HG03045 (cell line): ENCODE data around the gene SLAMF7.

ENCODE experiments used
- ATAC-seq: cut with Tn5 transposase; IDR thresholded peaks from one replicate; pipeline ENCODE4 v1.9.1; 2021; ENCODE audit warnings: mild to moderate bottlenecking, moderate library complexity; ENCODE audit not compliant: unreplicated experiment

SLAMF7 gene

DNA sequence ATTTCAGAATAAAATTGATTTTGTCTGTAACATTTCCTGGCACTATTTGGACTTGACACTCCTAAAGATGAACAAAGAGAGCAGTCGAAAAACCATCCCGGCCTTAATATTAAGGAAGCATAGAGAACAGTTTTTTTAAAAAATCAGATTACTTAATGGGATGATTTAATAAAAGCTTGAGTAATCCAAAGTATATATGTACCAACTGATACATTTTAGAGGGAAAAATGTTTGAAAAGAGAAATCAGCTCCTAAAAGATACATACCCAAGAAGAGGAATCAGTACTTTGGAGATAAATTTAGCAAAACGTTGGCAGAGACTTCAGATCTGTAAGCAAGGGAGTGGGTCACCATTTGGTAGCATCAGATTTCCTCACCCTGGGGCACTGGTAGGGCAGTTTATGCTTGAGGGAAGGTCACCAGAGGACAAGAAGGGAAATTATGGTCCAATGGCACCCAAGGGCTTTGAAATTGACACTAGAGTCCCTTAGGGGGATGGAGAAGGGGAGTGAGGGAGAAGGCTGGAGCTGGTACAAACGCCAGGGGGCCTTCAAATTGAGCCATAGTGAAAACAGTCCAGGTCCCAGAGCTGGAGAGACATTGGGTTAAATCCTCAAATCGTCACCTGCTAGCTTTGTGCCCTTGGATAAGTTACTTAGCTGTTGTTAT, 5.9 kb downstream of the SLAMF7 start:
- ATAC-seq: no peak

DNA sequence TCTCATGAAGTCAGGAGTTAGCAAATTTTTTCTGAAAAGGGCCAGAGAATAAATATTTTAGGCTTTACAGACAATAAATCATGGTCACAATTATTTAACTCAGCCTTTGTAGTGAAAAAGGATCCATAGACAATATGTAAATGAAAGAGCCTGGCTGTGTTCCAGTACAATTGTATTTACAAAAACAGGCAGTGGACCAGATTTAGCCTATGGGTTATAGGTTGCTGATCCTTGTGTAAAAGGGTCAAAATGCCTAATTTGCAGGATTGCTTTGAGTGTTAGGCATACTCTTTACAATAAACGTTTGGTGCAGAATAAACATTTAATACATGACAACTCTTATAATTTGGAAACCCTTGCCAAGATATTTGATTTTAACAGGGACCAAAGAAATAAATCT, 6.5 kb downstream of the SLAMF7 start:
- ATAC-seq: no peak

DNA sequence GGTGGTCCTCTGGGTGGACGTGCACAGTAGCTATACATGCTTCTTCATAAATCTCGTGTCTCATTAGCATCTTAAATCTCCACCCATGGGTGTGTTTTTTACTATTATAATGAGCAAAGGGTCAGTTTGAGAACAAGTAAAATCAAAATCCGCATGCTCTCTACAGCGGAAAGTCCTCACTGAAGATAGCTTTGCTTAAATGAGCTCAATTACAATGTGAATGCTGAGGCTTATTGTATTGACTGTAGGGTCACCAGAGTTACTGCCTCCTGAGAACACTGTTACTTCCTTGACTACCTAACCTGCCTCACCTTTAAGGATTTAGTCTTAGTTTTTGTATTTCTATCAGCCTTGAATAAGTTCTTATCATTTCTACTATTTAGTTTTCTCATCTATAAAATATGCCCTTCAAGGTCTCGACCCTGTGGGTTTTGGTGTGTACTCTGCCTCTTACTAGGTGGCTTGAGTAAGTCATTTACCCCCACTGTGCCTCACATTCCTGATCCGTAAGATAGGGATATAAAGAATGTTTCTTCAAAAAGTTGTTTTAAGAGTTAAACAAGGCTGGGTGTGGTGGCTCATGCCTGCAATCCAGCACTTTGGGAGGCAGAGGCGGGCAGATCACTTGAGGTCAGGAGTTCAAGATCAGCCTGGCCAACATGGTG, 7.9 kb downstream of the SLAMF7 start:
- no peak for ATAC-seq

DNA sequence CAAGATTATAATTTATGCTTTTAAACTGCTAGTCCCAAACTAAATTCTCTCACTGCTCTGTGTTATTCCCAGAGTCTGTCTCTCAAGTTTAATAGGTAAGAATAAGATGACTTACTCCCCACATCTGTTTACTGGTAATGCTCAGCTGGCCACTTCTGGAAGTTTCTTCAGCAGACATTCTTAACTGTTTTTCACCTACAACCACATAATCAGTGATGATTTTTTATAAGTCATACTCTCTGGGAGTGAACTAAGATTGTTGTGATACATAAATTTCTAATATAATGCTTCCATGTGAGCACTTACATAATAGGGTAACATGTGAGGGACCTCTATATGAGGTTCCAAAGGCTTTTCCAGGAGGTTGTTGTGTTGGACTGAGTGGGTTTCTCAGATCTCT, 8.7 kb downstream of the SLAMF7 start:
- ATAC-seq: no peak

DNA sequence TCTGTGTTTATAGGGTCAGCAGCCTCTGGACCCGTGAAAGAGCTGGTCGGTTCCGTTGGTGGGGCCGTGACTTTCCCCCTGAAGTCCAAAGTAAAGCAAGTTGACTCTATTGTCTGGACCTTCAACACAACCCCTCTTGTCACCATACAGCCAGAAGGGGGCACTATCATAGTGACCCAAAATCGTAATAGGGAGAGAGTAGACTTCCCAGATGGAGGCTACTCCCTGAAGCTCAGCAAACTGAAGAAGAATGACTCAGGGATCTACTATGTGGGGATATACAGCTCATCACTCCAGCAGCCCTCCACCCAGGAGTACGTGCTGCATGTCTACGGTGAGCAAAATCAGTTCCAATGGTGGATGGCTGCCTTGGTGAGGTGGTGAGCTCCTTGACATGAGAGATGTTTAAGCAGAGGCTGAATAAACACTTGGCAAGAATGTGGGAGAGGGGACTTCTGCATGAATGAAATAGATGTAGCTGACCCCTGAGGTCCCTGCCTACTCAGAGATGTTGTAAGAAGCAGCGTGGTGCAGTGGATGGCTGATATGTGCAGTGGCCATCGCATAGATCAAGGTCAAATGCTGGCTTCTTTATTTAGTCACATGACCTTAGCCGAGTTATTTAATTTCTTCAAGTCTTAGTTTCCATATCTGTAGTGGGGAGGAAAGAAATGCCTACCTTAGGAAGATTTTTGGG, 9.3 kb downstream of the SLAMF7 start:
- no peak for ATAC-seq

DNA sequence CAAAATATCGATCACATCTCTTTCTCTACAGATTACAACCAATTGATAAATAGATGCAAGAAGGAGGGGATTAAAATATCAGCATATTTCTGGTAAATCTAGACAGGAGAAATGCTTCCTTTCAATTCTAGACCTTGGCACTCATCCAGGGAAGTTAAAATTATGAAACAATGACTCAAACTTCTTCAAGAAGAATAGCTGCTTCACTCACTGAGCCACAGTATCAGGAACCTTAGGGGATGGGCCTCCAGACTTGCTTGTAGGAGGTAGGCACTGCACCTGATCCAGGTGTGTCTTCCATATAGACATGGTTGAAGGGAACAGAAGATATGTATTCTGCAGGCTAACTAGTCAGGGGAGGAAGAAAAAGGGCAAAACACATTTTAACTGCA, 9.8 kb downstream of the SLAMF7 start:
- ATAC-seq: no peak

DNA sequence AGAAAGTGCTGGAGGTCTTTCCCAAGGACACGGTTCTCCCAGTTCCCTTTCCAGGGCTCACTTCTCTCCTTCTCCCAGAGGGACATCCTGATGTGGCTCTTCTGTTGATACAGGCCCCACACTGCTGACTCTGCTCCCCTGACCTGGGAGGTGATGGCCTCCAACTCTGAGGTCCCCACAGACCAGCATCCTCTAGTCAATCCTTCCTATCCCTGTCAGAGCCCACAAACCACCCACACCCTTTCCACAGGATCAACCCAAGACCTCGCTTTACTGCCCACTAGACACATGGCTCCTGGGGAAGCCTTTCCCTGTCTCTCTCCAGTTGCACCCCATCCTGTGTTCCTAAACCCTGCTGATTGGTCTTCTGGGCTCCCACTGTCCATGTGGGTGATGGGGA, 11.6 kb downstream of the SLAMF7 start:
- no peak for ATAC-seq

DNA sequence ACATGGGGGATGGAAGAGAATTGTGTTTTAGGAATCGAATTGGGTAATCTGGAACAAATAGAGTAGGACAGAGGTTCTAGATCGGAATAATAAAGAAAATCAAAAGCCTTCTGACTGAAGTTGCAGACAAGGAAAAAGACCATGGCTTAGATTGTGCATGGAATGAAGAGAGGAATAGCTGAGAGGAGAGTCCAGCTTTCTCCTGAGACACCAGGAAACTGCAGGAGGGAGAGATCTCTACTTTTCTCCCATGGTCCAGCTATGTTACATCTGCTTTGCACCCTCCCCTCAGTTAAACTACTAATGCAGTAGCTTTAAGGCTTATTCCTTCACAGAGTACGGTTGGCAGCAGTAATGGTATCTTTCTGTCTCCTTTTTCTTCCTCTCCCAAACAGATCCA, 13.4 kb downstream of the SLAMF7 start:
- ATAC-seq: no peak

DNA sequence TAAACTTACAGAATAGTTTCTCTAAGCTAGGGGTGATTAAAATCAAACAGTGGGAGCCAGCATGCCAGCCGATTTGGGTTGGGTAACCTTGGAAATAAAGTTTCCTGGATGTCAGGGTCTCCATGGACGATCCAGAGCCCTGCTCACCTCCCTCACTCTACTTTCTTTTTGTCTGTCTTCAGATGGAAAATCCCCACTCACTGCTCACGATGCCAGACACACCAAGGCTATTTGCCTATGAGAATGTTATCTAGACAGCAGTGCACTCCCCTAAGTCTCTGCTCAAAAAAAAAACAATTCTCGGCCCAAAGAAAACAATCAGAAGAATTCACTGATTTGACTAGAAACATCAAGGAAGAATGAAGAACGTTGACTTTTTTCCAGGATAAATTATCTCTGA, 13.9 kb downstream of the SLAMF7 start:
- no peak for ATAC-seq

DNA sequence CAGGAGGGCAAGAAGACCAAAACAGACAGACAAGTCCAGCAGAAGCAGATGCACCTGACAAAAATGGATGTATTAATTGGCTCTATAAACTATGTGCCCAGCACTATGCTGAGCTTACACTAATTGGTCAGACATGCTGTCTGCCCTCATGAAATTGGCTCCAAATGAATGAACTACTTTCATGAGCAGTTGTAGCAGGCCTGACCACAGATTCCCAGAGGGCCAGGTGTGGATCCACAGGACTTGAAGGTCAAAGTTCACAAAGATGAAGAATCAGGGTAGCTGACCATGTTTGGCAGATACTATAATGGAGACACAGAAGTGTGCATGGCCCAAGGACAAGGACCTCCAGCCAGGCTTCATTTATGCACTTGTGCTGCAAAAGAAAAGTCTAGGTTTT, 14.5 kb downstream of the SLAMF7 start:
- ATAC-seq: no peak

DNA sequence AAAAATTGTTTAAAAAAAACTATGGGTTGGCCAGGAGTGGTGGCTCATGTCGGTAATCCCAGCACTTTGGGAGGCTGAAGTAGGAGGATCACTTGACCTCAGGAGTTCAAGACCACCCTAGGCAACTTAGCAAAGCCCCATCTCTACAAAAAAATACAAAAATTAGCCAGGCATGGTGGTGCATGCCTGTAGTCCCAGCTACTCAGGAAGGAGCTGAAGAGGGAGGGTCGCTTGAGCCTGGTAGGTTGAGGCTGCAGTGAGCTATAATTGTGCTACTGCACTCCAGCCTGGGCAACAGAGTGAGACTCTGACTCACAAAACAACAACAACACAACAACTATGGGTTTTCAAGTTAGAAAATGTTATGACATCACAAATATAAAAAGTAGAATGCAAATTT, 16.4 kb downstream of the SLAMF7 start:
- ATAC-seq: no peak

DNA sequence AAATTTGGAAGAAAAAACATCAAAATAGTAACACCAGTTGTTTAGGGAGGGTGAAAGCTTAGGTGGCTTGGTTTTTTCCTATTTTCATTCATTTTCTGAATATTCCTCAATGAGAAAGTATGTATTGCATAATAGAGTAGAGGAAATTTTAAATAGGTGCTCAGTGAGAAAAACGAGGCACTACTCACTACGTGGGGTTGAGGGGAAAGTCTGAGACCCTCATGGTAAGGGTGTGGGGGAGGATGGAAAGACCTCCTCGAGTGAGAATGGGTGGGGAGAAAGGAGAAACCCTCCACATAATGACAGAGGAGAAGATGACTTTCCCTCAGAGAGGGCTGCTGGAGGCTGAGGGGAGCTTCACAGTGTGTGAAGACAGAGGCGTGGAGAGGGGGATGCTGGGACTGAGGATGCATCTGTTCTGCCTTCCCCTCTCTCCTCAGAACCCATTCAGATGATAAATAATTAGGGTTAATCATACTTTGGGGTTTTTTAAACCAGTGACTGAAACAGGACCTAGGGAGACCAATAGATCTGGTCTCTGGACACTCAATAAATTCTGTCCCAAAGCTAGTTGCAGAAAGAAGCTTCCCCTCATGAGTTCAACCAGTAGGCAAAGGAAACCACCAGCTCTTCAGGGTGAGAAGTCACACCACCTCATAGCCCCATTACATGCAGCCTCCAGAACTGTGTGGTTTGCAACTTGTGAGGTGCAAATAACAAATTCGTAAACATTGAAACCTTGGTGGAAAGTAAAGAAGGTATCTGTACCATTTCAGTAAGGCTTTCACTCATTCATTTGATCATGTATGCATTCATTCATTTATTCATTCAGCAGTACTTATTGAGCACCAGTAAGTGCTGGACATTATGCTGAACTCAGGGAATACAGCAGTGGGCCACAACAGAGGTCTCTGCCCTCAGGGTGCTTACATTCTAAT, 17.1 kb downstream of the SLAMF7 start:
- ATAC-seq: no peak

DNA sequence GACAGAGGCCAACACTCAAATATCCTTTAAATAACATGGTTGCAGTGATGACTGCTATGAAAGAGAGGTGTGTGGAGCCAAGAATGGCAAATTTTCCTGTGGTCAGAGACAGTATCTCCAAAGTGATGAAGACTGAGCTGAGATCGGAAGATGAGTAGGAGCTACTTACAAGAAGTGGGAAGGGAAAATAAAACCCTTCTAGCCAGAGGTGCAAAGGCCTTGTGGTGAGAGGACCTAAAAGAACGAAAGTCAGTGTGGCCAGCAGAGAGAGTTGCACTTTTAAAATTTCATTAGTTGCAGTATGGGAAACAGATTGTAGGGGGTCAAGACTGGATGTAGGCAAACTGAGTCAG, 17.8 kb downstream of the SLAMF7 start:
- ATAC-seq: no peak

DNA sequence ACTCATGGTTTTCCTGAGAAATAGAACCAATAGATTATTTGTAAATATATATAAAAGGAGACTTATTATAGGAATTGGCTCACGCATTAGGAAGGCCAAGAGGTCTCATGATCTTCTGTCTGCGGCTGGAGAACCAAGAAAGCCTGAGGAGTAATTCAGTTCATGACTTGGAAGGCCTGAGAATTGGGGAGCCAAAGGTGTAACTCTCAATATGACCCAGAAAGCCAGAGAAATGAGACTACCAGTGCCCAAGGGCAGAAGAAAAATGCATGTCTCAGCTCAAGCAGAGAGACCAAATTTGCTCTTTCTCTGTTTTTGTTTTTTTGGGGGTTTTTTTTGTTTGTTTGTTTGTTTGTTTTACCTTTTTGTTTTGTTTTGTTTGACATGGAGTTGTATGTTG, 19.5 kb downstream of the SLAMF7 start:
- ATAC-seq: no peak

DNA sequence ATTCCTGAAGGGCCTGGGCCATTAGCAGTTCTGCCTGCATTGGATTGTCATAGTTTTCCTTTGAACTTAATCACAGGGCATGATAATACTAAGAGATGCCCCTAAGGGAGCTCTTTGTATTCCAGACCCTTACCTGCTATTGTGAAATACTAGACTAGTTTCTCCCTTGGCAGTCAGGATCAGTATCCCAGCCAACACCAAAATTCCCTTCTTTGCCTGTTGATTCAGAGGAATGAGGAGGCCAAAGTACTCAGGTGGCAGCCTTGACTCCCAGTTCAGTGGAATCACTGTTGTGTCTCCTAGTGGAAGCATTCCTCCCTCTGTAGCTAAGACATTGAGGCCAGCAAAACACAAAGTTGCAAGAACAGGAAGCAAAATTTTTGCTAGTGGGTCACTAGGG, 20.7 kb downstream of the SLAMF7 start:
- no peak for ATAC-seq

DNA sequence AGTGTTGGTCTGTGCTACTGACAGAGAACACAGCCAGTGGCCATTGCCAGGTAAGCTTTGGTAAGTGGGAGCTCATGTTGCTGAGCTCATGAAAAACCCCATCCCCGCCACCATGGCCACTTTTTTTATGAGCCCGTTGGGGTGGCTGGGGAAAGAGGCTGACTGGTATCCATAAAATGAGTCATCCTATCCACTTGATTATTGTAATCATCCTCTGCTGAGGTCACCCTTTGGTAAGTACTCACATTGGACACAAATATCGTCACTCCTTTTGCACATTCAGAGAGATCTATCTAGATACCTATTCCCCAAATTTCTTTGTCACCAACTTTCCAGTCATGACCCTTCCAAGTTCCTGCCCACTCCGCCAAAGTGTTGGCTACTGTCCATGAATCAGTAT, 22.0 kb downstream of the SLAMF7 start:
- ATAC-seq: no peak

DNA sequence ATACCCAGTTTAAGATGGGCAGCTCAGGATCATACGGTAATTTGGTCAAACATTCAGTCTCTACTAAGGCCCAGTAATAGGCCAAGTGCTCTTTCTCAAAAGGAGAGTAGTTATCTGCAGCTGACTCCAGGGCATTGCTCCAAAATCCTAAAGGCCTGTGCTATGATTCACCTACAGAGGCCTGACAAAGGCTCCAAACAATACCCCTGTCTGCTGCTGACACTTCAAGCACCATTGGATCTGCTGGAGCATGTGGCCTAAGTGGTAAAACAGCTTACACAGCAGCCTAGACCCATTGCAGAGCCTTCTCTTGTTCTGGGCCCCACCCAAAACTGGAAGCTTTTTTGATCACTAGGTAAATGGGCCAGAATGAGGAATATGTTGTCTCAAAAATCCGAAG, 22.8 kb downstream of the SLAMF7 start:
- no peak for ATAC-seq

DNA sequence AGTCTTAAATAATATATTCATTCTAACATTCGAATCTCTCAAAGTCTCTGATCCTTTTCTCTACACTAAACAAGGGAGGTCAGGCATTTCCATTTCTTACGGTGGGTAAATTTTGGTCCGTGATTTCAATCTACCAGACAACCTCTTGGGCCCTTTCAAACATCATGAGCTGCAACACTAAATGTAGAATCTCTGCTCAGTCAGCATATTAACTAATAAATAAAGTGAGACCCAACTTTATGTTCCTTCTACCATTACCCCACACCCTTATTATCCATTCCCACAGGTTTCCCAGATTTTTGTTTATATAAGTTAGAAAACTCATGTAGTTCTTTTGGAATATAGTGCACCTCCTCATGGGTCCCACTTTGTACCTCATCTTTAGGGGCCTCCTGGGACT, 24.9 kb downstream of the SLAMF7 start:
- no peak for ATAC-seq

DNA sequence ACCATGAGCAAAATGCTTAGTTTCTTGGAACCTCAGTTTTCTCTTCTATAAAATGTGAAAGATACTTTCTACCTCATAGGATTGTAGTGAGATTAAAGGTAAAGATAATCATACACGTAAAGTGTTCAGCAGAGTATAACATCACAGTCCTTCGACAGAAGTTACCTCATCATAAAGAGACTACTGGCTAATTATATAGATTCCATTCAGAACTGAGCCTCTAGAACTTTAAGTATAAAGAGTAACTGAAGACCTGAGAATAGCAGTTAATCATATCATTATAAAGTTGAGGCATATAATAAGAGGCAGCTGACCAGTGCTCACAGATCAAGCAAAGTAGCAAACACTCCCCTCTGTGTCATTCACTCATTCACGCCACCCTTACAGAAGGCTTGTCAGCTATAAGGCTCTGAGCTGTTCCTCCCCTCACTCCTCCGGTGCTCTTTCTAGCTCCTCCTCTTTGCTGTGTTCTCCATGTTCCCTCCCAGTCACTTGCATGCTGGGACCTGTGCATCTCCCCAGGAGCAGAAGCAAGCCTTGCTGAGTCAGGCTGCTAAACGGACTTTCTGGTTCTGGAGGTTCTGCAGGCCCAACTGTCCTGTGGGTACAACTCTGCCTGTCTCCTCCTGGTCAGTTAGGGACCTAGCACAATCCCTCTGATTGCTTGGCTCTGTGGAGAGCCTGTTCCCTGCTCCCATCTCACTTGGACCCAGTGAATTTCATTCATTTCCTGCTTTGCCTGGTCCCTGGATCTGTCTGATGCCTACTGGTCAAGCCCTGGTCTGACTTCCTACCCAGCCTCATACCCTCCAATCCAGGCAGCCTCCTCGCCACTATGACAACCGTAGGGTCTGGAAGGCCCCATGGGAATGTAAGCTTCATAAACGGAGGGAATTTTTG, 28.6 kb downstream of the SLAMF7 start:
- ATAC-seq: no peak

DNA sequence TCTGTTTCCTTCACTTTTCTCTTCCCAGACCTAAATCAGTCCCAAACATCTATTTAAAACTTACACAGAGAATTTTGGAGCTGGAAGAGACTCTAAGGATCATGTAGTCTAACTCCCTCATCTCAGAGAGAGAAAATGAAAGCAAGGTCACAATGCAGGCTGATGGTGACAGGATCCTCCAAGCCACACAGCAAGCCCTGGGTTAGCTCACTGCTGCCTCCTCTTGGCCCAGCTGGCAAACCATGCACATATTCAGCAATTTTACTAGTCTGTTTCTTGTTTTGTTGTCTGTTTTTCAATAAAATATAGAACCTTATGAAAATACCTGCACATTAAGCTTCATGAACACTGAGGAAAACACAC, 29.2 kb downstream of the SLAMF7 start:
- no peak for ATAC-seq

DNA sequence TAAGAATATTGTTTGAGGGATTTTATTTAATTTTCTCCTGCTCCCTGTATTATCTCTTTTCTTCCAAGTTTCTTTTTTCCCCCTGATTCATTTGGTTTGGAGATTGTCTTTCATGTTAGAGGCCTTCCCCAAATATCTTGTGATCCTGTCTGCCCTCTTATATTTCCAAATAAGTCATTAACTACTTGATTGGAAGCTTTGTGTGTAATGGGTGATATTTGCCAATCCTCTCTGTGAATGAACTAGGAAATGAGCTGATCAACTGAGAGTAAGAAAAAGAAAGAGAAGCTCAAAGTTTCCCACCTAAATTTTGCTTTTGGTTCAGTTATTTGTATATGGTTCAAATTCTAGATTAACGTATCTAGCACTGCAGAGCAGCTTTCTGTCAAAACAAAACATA, 33.3 kb downstream of the SLAMF7 start:
- no peak for ATAC-seq
